AG10803 (cell line): ENCODE measurements around the gene TXNRD1.
"Not testable (repeated sequence)": the region's sequence is repeated elsewhere in the genome, so short reads cannot be mapped to it uniquely, and the experiment has no call there.

Experiments
- DNase-seq: peaks from one replicate; pipeline ENCODE4 v3.0.0; 2010; ENCODE audit warnings: low read depth
- H3K4me3 ChIP-seq: 2 replicates; pipeline ENCODE4 v1.5.1; 2011; ENCODE audit warnings: mild to moderate bottlenecking, low read length, control low read depth
- TF ChIP-seq, protein P1 (sequence below): conservative IDR thresholded peaks from 2 replicates; pipeline ENCODE4 v1.5.1; 2011; ENCODE audit warnings: mild to moderate bottlenecking, low read length, control low read depth, inconsistent platforms

The TXNRD1 gene

DNA sequence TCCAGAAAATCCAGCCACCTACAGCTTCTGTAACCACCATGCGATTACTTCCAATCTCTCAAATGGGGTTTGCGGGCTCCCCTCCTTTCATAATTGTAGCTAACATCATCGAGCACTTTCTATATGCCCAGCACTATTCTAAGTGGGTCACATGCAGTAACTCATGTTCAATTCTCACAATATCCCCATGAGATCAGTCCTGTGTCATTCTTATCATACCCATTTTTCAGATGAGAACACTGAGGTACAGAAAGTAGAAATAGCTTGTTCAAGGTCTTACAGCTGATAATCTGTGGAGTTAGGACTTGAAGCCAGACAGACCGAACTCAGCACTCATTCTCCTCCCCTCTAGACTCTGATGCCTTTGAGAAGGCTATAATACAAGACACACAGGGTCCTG is 162.8 kb downstream of the TXNRD1 start:
- DNase-seq: no peak
- H3K4me3 ChIP-seq: no peak overlapping the region
- TF ChIP-seq, protein P1, sequence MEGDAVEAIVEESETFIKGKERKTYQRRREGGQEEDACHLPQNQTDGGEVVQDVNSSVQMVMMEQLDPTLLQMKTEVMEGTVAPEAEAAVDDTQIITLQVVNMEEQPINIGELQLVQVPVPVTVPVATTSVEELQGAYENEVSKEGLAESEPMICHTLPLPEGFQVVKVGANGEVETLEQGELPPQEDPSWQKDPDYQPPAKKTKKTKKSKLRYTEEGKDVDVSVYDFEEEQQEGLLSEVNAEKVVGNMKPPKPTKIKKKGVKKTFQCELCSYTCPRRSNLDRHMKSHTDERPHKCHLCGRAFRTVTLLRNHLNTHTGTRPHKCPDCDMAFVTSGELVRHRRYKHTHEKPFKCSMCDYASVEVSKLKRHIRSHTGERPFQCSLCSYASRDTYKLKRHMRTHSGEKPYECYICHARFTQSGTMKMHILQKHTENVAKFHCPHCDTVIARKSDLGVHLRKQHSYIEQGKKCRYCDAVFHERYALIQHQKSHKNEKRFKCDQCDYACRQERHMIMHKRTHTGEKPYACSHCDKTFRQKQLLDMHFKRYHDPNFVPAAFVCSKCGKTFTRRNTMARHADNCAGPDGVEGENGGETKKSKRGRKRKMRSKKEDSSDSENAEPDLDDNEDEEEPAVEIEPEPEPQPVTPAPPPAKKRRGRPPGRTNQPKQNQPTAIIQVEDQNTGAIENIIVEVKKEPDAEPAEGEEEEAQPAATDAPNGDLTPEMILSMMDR: no peak

DNA sequence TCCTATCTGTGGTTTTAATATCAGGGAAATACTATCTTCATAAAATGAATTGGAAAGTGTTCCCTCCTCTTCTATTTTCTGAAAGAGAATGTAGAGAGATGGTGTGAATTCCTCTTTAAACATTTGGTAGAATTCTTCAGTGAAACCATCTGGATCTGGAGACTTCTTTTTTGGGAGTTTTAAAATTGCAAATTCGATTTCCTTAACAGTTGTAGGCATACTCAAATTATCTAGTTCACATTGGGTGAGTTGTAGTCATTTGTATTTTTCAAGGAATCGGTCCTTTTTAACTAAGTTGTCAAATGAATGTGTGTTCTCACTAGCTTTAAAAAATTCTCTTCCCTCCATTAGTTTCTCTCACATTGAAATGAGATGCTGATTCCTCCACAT is 165.8 kb downstream of the TXNRD1 start:
- TF ChIP-seq, protein P1: no peak
- no peak for DNase-seq
- H3K4me3 ChIP-seq: no peak overlapping the region

DNA sequence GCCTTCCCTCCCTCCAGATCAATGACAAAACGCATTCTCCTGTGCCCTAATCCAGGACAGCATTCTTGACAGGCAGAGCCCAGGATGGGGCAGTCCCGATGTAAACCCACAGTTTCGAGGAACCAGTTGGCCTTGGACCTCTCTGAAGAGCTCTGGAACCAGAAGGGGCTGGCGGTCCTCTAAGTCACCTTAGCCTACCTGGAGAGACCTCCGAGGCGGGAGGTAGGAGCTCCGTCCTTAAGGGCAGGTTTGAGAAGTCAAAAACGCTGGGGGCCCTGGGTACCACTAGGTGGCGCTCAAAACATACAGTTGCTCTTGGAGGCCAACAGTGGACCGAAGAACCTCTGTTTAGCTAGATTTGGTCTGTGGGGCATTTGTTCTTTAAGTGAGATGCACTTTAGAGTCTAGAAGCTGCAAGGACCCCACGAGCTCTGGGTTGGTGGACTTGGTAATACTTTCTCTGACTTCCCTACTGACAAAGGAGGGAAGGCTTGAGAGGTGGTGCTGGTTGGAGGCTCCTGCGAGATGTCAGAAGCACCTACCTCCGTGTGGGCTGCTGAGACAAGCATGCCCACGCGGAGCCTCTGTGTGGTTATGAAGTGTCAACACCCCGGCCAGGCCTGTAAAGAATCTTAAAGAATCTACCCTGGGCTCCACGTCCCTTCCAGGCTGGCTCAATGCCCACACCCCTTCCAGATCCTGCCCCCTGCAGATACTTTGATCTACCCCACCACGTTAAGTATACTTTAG is 166.3 kb downstream of the TXNRD1 start:
- peak; percentile 71 for DNase-seq
- H3K4me3 ChIP-seq: peak overlapping the region; percentile 26; the same call in 1 of the 2 replicates
- TF ChIP-seq, protein P1: peak; percentile 95

DNA sequence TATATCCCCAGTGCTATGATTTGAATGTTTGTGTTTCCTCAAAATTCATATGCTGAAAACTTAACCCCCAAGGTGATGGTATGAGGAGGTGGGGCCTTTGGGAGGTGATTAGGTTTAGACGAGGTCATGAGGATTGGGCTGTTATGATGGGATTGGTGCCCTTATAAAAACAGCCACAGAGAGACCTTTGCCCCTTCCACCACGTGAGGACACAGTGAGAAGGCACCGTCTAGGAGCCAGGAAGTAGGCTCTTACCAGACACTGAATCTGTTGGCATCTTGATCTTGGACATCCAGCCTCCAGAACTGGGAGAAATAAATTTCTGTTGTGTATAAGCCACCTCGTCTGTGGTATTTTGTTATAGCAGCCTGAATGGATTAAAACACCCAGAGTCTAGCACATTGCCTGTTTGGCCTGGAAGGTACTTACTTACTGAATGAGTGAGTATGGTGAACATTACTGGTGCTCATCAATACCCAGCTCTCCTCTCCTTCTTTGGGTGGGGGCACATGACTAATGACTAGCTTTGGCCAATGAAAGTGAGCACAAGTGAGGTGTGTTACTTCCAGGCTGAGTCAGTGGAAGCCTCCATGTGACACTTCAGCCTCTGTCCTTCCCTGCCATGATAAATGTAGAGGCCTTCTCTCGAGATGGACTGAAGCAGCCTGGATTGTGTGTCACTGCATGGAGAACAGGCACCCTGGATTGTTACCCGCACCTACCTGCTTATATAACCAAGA is 168.7 kb downstream of the TXNRD1 start:
- TF ChIP-seq, protein P1: no peak
- H3K4me3 ChIP-seq: no peak overlapping the region
- DNase-seq: no peak

DNA sequence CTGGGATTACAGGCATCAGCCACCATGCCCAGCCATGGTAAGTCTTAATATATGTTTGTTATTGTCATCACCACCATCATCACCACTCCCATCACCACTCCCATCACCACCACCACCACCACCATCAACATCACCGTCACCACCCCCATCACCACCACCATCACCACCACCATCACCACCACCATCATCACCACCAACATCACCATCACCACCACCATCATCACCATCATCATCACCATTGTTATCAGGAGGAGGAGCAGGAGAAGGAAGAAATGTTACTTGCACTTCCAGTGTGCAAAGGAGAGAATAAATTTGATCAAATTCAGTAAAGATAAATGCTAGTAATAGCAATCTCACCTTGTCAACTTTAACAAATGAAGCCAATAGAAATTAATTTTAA is 169.9 kb downstream of the TXNRD1 start:
- no peak for DNase-seq
- no peak overlapping the region for H3K4me3 ChIP-seq
- TF ChIP-seq, protein P1: no peak

DNA sequence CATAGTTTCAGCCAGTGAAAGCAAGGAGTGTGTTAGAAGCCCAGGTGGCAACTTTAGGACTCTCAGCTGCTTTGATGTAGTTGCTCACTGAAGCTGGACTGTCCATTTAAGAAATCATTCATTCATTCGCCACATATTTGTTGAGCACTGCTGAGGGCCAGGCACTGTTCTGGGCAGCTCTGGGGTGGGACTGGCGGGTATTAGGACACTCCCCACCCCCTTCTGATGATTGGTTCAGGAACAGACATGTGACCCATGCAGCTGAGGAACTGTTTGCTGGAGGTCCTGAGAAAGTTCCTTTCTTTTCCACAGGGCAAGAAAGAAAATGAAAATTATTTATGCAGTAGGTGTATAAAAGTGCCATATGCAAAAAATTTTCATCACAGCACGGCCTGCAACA is 170.9 kb downstream of the TXNRD1 start:
- H3K4me3 ChIP-seq: no peak overlapping the region
- no peak for DNase-seq
- TF ChIP-seq, protein P1: no peak

DNA sequence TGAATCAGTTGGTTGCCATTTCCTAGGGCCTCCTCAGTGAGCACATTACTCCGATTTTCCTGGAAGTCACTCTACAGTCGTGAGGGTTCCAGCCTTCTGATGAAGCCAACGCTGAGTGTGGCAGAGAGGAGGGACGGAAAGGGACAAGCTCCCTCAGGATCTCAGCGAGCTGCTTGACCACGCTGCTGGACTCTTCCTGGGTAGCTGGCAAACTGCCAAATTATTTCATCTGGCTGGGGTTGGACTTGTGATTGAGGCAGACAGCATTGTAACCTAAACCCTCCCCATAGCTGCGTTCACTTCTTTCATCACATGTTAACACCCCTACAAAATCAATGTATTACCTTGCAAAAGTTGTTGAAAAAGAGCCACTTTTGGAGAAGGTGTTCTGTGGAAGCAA is 171.6 kb downstream of the TXNRD1 start:
- TF ChIP-seq, protein P1: no peak
- no peak overlapping the region for H3K4me3 ChIP-seq
- DNase-seq: no peak

DNA sequence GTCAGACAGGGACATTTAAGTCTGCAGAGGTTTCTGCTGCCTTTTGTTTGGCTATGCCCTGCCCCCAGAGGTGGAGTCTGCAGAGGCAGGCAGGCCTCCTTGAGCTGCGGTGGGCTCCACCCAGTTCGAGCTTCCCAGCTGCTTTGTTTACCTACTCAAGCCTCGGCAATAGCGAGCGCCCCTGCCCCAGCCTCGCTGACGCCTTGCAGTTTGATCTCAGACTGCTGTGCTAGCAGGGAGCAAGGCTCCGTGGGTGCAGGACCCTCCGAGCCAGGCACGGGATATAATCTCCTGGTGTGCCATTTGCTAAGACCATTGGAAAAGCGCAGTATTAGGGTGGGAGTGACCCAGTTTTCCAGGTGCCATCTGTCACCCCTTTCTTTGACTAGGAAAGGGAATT is 178.5 kb downstream of the TXNRD1 start:
- H3K4me3 ChIP-seq, DNase-seq: not testable (repeated sequence)
